Endothelial cell of umbilical vein (primary cell): ENCODE data around the gene FANCI. TPM values are rescaled to one million over a fixed set of nuclear protein-coding genes. Genes with fewer than 3 reads are reported as not detected.

Experiments
- BruUV-seq: library from RNA; stranded (reverse); fragments of 400-500 nt; replicated peaks from 2 replicates; lab custom pipeline; 2021; lab: Mats Ljungman, UMichigan
- CTCF ChIA-PET: fragments of 300-600, 350-600 bp; sonication (Branson Sonifier 250); formaldehyde crosslinking; loops from one replicate; lab custom pipeline; 2021; ENCODE audit warnings: antibody characterized with exemption, inconsistent platforms; lab: Charles Lee
- POLR2A ChIA-PET: fragments of 300-600, 350-600 bp; sonication (Branson Sonifier 250); formaldehyde crosslinking; loops from one replicate; lab custom pipeline; 2021; ENCODE audit warnings: antibody characterized with exemption, inconsistent platforms; lab: Charles Lee
- DNase-seq: peaks from one replicate; pipeline ENCODE4 v3.0.0-alpha.2; 2011; ENCODE audit warnings: low read depth, low spot score
- FAIRE-seq: peaks from 2 replicates; lab custom pipeline; 2011; peaks lifted over from hg19 to GRCh38; lab: Jason Lieb, UNC
- H2AFZ ChIP-seq: 2 replicates; pipeline ENCODE4 v1.6.0; 2012; ENCODE audit warnings: low read depth, low read length, control low read depth, inconsistent platforms
- H3K27ac ChIP-seq: 2 replicates; pipeline ENCODE4 v1.5.1; 2011; ENCODE audit warnings: low read depth, mild to moderate bottlenecking, control low read depth, low read length, moderate library complexity; ENCODE audit not compliant: insufficient read depth
- H3K27me3 ChIP-seq, 2 experiments: 2 replicates each; pipeline versions ENCODE4 v1.6.0 to v1.6.1; 2011; ENCODE audit warnings: low read length in 2 of 2, mixed read lengths in 1 of 2; ENCODE audit not compliant: control insufficient read depth in 2 of 2, insufficient read depth in 2 of 2
- H3K36me3 ChIP-seq, 2 experiments: 2 replicates in 1 of 2; 3 replicates in 1 of 2; pipeline ENCODE4 v1.5.1; 2011; ENCODE audit warnings: low read length in 2 of 2, mild to moderate bottlenecking in 1 of 2, moderate library complexity in 1 of 2; ENCODE audit not compliant: control insufficient read depth in 2 of 2, insufficient read depth in 2 of 2; ENCODE audit errors: extremely low read depth in 1 of 2
- H3K4me1 ChIP-seq: 3 replicates; pipeline ENCODE4 v1.5.1; 2011; ENCODE audit warnings: mild to moderate bottlenecking, low read length; ENCODE audit not compliant: control insufficient read depth, insufficient read depth; ENCODE audit errors: extremely low read depth
- H3K4me2 ChIP-seq: 2 replicates; pipeline ENCODE4 v1.6.1; 2011; ENCODE audit warnings: low read length, control low read depth, mixed read lengths; ENCODE audit not compliant: insufficient read depth
- H3K4me3 ChIP-seq, 3 experiments: fragments of 200-600 bp in 1 of 3; sonication (generic), shearing (Covaris generic) in 1 of 3; replicated peaks in 1 of 3; 2 replicates each; pipeline ENCODE4 v1.5.1; 2011 to 2016; ENCODE audit warnings: control low read depth in 3 of 3, low read length in 3 of 3, mild to moderate bottlenecking in 2 of 3, inconsistent platforms in 1 of 3, low read depth in 1 of 3, moderate library complexity in 1 of 3; ENCODE audit not compliant: insufficient read depth in 1 of 3
- H3K79me2 ChIP-seq: 2 replicates; pipeline ENCODE4 v1.6.0; 2012; ENCODE audit warnings: low read length, inconsistent platforms; ENCODE audit not compliant: control insufficient read depth, insufficient read depth
- H3K9ac ChIP-seq: replicated peaks from 2 replicates; pipeline ENCODE3; 2011; ENCODE audit warnings: low read length, control low read depth; ENCODE audit not compliant: insufficient read depth; ENCODE audit errors: extremely low read depth
- H3K9me1 ChIP-seq: replicated peaks from 3 replicates; pipeline ENCODE4 v1.6.0; 2011; ENCODE audit warnings: mild to moderate bottlenecking, low read length; ENCODE audit not compliant: control insufficient read depth, insufficient read depth; ENCODE audit errors: extremely low read depth
- H3K9me3 ChIP-seq: replicated peaks from 2 replicates; pipeline ENCODE4 v1.5.1; 2012; ENCODE audit warnings: low read length, inconsistent platforms; ENCODE audit not compliant: control insufficient read depth, insufficient read depth
- H4K20me1 ChIP-seq: replicated peaks from 2 replicates; pipeline ENCODE3; 2011; ENCODE audit warnings: mild to moderate bottlenecking, low read length; ENCODE audit not compliant: control insufficient read depth, insufficient read depth; ENCODE audit errors: extremely low read depth
- CTCF ChIP-seq, 2 donors: IDR thresholded peaks; 1 replicate in 1 of 2; 2 replicates in 1 of 2; pipeline ENCODE4 v1.5.1; 2011; ENCODE audit warnings: low read length in 2 of 2, mild to moderate bottlenecking in 2 of 2, moderate library complexity in 2 of 2, control low read depth in 1 of 2, inconsistent platforms in 1 of 2, low read depth in 1 of 2; ENCODE audit not compliant: insufficient read depth in 1 of 2; ENCODE audit errors: extremely low read depth in 1 of 2
- EZH2 ChIP-seq: IDR thresholded peaks from 2 replicates; pipeline ENCODE4 v1.6.1; 2012; ENCODE audit warnings: borderline replicate concordance, low read depth, mild to moderate bottlenecking, moderate library complexity, low read length, inconsistent platforms; ENCODE audit not compliant: severe bottlenecking
- FOS ChIP-seq: IDR thresholded peaks from 2 replicates; pipeline ENCODE4 v1.6.1; 2011; ENCODE audit warnings: mild to moderate bottlenecking, low read length, moderate library complexity, borderline replicate concordance; ENCODE audit not compliant: insufficient read depth
- GATA2 ChIP-seq: IDR thresholded peaks from 2 replicates; pipeline ENCODE4 v1.7.0; 2011; ENCODE audit warnings: low read depth, mild to moderate bottlenecking, moderate library complexity, mixed read lengths, low read length; ENCODE audit not compliant: insufficient read length, insufficient read depth
- JUN ChIP-seq: IDR thresholded peaks from 2 replicates; pipeline ENCODE4 v1.6.1; 2011; ENCODE audit warnings: borderline replicate concordance, low read depth; ENCODE audit not compliant: insufficient read length, insufficient read depth
- MAX ChIP-seq: IDR thresholded peaks from 2 replicates; pipeline ENCODE4 v1.6.1; 2011; ENCODE audit not compliant: insufficient read depth, insufficient read length
- MYC ChIP-seq: IDR thresholded peaks from one replicate; pipeline ENCODE4 v1.6.1; 2011; ENCODE audit warnings: mild to moderate bottlenecking, low read depth, low read length
- POLR2A ChIP-seq: IDR thresholded peaks from 2 replicates; pipeline ENCODE4 v1.6.1; 2012; ENCODE audit warnings: low read depth, mild to moderate bottlenecking, control low read depth, low read length
- POLR2AphosphoS5 ChIP-seq: IDR thresholded peaks from 2 replicates; pipeline ENCODE4 v1.6.1; 2012; ENCODE audit warnings: low read depth, mild to moderate bottlenecking, control low read depth, low read length, moderate library complexity; ENCODE audit not compliant: insufficient read depth
- dilution Hi-C: fragments of 300-500 bp; cut with MboI; formaldehyde crosslinking; loops from one replicate; pipeline ENCODE4 v1.15.0; 2019; ENCODE audit warnings: low sequenced_read_pairs; ENCODE audit not compliant: extremely low pct_ligation_motif_present
- intact Hi-C: fragments of 100-400 bp; cut with micrococcal nuclease; formaldehyde crosslinking; loops from one replicate; pipeline ENCODE4 v1.10.0; 2022
- polyA plus RNA-seq, 4 experiments: library from polyadenylated mRNA; depleted of rRNA in 3 of 4; stranded (reverse) in 3 of 4; unstranded in 1 of 4; fragments of >200 nt; gene quantifications; 2 replicates each; pipeline versions ENCODE4 v1.2.1 to v1.2.3, GENCODE V29; 2011 to 2012; ENCODE audit warnings: missing spikeins in 1 of 4
- total RNA-seq: library from RNA; stranded (reverse); gene quantifications from 2 replicates; pipeline ENCODE4 v1.2.3, GENCODE V29; 2021

FANCI gene
- total and polyA plus RNA-seq, 2 donors (not counting 3 experiments of a cell fraction or from before 2014, with no cell fraction given): 10.8 to 74.7 TPM

GRCh38 chr15:89209057-89209456 is 34.7 kb upstream of the FANCI start:
- no TSS peak for BruUV-seq
- no peak overlapping the region for H3K27ac ChIP-seq
- no peak overlapping the region for H3K4me2 ChIP-seq
- no peak overlapping the region for H2AFZ ChIP-seq
- DNase-seq: no peak
- H4K20me1 ChIP-seq: no peaks in the 10 kb centered on the region
- H3K9ac ChIP-seq: no peak overlapping the region
- H3K79me2 ChIP-seq: no peaks in the 10 kb centered on the region
- TF ChIP-seq FOS: no peak
- no peak for TF ChIP-seq CTCF (IDR thresholded peaks at IDR 0.05; ENCODE audit: extremely low read depth in 1 of 2, insufficient read depth in 1 of 2, low read depth in 1 of 2, low read length in 2 of 2)
- no peak for TF ChIP-seq MAX
- TF ChIP-seq GATA2: no peak
- no peak for TF ChIP-seq POLR2A
- TF ChIP-seq MYC: no peak
- TF ChIP-seq POLR2AphosphoS5: no peak
- TF ChIP-seq JUN: no peak
- no peak for TF ChIP-seq EZH2
- dilution Hi-C loops (no loop called here), intact Hi-C loops (no loop called here)
- no peak overlapping the region for H3K4me3 ChIP-seq
- no peaks in the 10 kb centered on the region for H3K36me3 ChIP-seq
- ChIA-PET POLR2A (no interaction called here), CTCF (interaction anchor here (1.1 to 1.7 kb wide), 4 partner anchors 35 to 150 kb away, joined by 3 to 5 read pairs (median 4); partner anchors contain the start of gene FANCI)
- no peaks in the 10 kb centered on the region for H3K27me3 ChIP-seq
- no peak for FAIRE-seq
- no peaks in the 10 kb centered on the region for H3K9me1 ChIP-seq
- peaks cover 2% of the 10 kb centered on the region for H3K4me1 ChIP-seq
- H3K9me3 ChIP-seq: no peaks in the 10 kb centered on the region
